Ectodermal cell (in vitro differentiated cells): ENCODE data around the gene CFAP210.

Experiments
- H3K27ac ChIP-seq: 2 replicates; pipeline ENCODE4 v1.7.0; 2013; ENCODE audit warnings: mild to moderate bottlenecking, low read depth, low read length; ENCODE audit not compliant: insufficient read depth, poor library complexity, severe bottlenecking
- H3K27me3 ChIP-seq: 2 replicates; pipeline ENCODE4 v1.7.0; 2013; ENCODE audit warnings: mild to moderate bottlenecking, low read length; ENCODE audit not compliant: insufficient read depth, control insufficient read depth, poor library complexity, severe bottlenecking
- H3K36me3 ChIP-seq: one replicate; pipeline ENCODE4 v1.7.0; 2013; ENCODE audit warnings: low read length; ENCODE audit not compliant: control insufficient read depth, insufficient read depth
- H3K4me1 ChIP-seq: one replicate; pipeline ENCODE4 v1.7.0; 2013; ENCODE audit warnings: low read length; ENCODE audit not compliant: control insufficient read depth, insufficient read depth
- H3K4me3 ChIP-seq: 2 replicates; pipeline ENCODE4 v1.7.0; 2013; ENCODE audit warnings: low read depth, low read length, control low read depth; ENCODE audit not compliant: insufficient read depth
- H3K9me3 ChIP-seq: 2 replicates; pipeline ENCODE4 v1.7.0; 2013; ENCODE audit warnings: mild to moderate bottlenecking, low read length, moderate library complexity; ENCODE audit not compliant: control insufficient read depth
- WGBS, 2 experiments: methylation state at CpG; one replicate each; pipeline ENCODE4 v1.1.7; 2013; ENCODE audit warnings: missing lambda C conversion rate in 2 of 2; 5-methylcytosine and 5-hydroxymethylcytosine counted together

CFAP210 gene

GRCh38 chr2:169662744-169663143, 31.5 kb downstream of the CFAP210 start:
- H3K36me3 ChIP-seq = no peaks in the 10 kb centered on the region
- H3K4me3 ChIP-seq = no peak overlapping the region
- WGBS, 2 experiments = 92 to 100% methylated on average over 1 of the region's 1 CpG
- H3K4me1 ChIP-seq = no peaks in the 10 kb centered on the region
- no peaks in the 10 kb centered on the region for H3K9me3 ChIP-seq
- H3K27me3 ChIP-seq = no peaks in the 10 kb centered on the region
- no peak overlapping the region for H3K27ac ChIP-seq

GRCh38 chr2:169661265-169661664, 32.9 kb downstream of the CFAP210 start:
- no peaks in the 10 kb centered on the region for H3K9me3 ChIP-seq
- H3K27me3 ChIP-seq = no peaks in the 10 kb centered on the region
- H3K4me1 ChIP-seq = no peaks in the 10 kb centered on the region
- H3K27ac ChIP-seq = no peak overlapping the region
- no peaks in the 10 kb centered on the region for H3K36me3 ChIP-seq
- no peak overlapping the region for H3K4me3 ChIP-seq
- 83 to 85% methylated on average over 3 of the region's 3 CpGs for WGBS, 2 experiments

GRCh38 chr2:169659320-169659719, 34.9 kb downstream of the CFAP210 start:
- H3K36me3 ChIP-seq = no peaks in the 10 kb centered on the region
- 89 to 94% methylated on average over 1 of the region's 1 CpG for WGBS, 2 experiments
- no peak overlapping the region for H3K27ac ChIP-seq
- no peaks in the 10 kb centered on the region for H3K9me3 ChIP-seq
- no peaks in the 10 kb centered on the region for H3K27me3 ChIP-seq
- no peak overlapping the region for H3K4me3 ChIP-seq
- no peaks in the 10 kb centered on the region for H3K4me1 ChIP-seq

- Histone ChIP-seq H3K9me3 (no peaks in the 10 kb centered on the region), H3K4me3 (no peak overlapping the region), H3K4me1 (no peaks in the 10 kb centered on the region), H3K36me3 (no peaks in the 10 kb centered on the region), H3K27ac (no peak overlapping the region), H3K27me3 (no peaks in the 10 kb centered on the region)
- 86 to 93% methylated on average over 1 of the region's 1 CpG for WGBS, 2 experiments
These were observed 35.3 kb downstream of the CFAP210 start for GRCh38 chr2:169658877-169659276.

- Histone ChIP-seq H3K9me3 (no peaks in the 10 kb centered on the region), H3K36me3 (no peaks in the 10 kb centered on the region), H3K4me3 (no peak overlapping the region), H3K27ac (no peak overlapping the region), H3K4me1 (no peaks in the 10 kb centered on the region), H3K27me3 (no peaks in the 10 kb centered on the region)
- WGBS, 2 experiments = 69 to 80% methylated on average over 3 of the region's 3 CpGs
These were observed 38.0 kb downstream of the CFAP210 start for GRCh38 chr2:169656164-169656563.

- H3K4me3 ChIP-seq = no peak overlapping the region
- H3K4me1 ChIP-seq = no peaks in the 10 kb centered on the region
- H3K27me3 ChIP-seq = no peaks in the 10 kb centered on the region
- no peaks in the 10 kb centered on the region for H3K9me3 ChIP-seq
- 92 to 94% methylated on average over 3 of the region's 3 CpGs for WGBS, 2 experiments
- no peaks in the 10 kb centered on the region for H3K36me3 ChIP-seq
- no peak overlapping the region for H3K27ac ChIP-seq
These were observed 40.6 kb downstream of the CFAP210 start for GRCh38 chr2:169653636-169654035.

GRCh38 chr2:169649278-169649677, 44.9 kb downstream of the CFAP210 start:
- 85 to 91% methylated on average over 1 of the region's 1 CpG for WGBS, 2 experiments
- no peaks in the 10 kb centered on the region for H3K4me1 ChIP-seq
- H3K9me3 ChIP-seq = no peaks in the 10 kb centered on the region
- H3K4me3 ChIP-seq = no peak overlapping the region
- H3K27ac ChIP-seq = no peak overlapping the region
- no peaks in the 10 kb centered on the region for H3K27me3 ChIP-seq
- H3K36me3 ChIP-seq = no peaks in the 10 kb centered on the region

GRCh38 chr2:169647496-169647895, 46.7 kb downstream of the CFAP210 start:
- H3K4me3 ChIP-seq = no peak overlapping the region
- no peaks in the 10 kb centered on the region for H3K27me3 ChIP-seq
- 90 to 92% methylated on average over 2 of the region's 2 CpGs for WGBS, 2 experiments
- no peaks in the 10 kb centered on the region for H3K36me3 ChIP-seq
- H3K27ac ChIP-seq = no peak overlapping the region
- no peaks in the 10 kb centered on the region for H3K4me1 ChIP-seq
- H3K9me3 ChIP-seq = no peaks in the 10 kb centered on the region

- H3K27me3 ChIP-seq = no peaks in the 10 kb centered on the region
- no peaks in the 10 kb centered on the region for H3K4me1 ChIP-seq
- no peaks in the 10 kb centered on the region for H3K36me3 ChIP-seq
- no peak overlapping the region for H3K27ac ChIP-seq
- WGBS, 2 experiments = 77 to 83% methylated on average over 3 of the region's 3 CpGs
- H3K4me3 ChIP-seq = no peak overlapping the region
- no peaks in the 10 kb centered on the region for H3K9me3 ChIP-seq
These were observed 50.0 kb downstream of the CFAP210 start for GRCh38 chr2:169644173-169644572.

GRCh38 chr2:169641464-169641863, 52.7 kb downstream of the CFAP210 start:
- Histone ChIP-seq H3K36me3 (no peaks in the 10 kb centered on the region), H3K27me3 (no peaks in the 10 kb centered on the region), H3K27ac (no peak overlapping the region), H3K4me1 (no peaks in the 10 kb centered on the region), H3K4me3 (no peak overlapping the region), H3K9me3 (no peaks in the 10 kb centered on the region)
- WGBS, 2 experiments = 97 to 100% methylated on average over 2 of the region's 2 CpGs

- 96 to 98% methylated on average over 2 of the region's 2 CpGs for WGBS, 2 experiments
- Histone ChIP-seq H3K27ac (no peak overlapping the region), H3K4me1 (no peaks in the 10 kb centered on the region), H3K4me3 (no peak overlapping the region), H3K36me3 (peaks cover 9% of the 10 kb centered on the region), H3K27me3 (no peaks in the 10 kb centered on the region), H3K9me3 (no peaks in the 10 kb centered on the region)
These were observed 54.1 kb downstream of the CFAP210 start for GRCh38 chr2:169640104-169640503.
